GM03348 (cell line): ENCODE data around the gene CDRT4.

ENCODE experiments used
- DNase-seq: peaks from one replicate; pipeline ENCODE4 v3.0.0; 2012; ENCODE audit warnings: low spot score

Gene CDRT4

DNA sequence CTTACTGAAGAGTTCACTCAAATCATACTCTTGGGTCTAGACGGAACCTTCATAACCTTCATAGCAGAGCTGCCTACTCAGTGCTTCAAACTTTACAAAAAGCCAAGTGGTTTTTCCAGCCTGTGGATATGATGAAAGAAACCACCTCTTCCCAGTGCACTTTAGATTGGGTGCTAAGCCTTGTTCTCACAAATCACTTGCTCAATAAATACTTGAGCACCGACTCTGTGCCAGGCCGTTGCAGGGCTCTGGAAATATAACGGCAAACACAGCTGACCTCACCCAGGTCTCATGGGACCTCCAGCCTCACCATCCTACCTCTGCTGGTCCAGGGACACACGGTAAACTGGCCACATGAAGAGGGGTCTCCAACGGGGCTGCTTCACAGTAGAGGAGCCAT, 35.7 kb downstream of the CDRT4 start:
- DNase-seq: no peak

DNA sequence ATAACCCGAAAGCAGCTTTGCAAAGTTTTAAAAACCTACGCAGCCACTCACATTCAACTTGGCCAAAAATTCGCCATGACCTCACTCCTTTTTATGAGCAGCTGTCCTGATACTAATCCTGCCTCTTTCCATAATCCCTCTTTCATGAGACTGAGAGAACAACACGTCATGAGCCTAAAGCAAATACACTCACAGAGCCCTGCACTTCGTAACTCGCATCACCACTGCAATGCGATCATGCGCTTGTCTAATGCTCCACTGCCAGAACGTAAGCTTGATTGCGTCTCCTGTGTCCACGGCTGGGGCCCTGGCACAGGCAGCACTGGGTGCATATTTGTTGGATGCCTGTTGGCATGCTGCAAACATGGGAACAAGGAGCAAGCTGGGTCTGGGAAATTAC, 36.2 kb downstream of the CDRT4 start:
- DNase-seq: no peak

DNA sequence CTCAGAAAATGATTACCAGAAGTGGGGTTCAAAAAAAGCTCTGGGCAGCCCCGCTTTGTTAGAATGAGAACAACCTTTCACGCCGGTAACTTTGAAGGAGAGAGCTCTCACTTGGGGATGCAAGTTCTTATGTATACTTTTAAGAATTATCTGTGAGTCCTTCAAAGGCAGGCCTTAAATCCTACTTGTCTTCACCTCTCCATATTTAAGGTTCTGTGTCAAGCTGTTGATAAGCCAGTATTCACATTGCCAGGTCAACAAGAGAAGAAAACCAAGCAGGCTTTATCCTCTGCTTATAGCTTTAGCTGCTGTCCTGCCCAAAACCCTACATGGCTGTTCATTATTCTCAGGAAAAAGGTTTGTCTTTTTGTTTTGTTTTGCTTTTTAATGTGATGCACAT, 42.9 kb downstream of the CDRT4 start:
- no peak for DNase-seq

DNA sequence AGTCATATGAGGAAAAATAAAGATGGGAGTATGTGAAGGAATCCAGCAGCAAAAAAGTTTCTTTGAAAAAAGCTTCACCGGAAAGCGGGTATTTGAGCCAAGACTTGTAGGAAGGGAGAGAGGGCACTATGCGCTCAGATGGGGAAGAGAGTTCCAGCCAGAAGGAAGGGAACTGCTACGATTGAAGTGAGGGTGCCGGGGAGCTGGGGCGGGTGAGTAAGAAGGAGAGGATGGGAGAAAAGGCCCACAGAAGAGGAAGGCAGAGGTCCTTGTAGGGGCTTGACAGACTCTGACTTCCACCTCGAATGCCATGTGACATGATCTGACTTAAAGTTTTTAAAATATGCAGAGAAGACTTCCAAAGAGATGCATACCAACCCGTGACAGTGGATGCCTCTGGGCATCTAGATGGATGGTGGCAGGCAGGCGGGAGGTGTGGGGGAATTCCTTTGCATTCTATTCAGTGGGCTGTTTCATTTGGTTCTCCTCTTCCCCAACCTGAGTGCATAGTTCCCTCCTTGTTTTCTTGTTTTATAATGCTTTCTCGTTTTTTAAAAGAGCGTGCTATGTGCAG, 44.9 kb downstream of the CDRT4 start:
- no peak for DNase-seq

DNA sequence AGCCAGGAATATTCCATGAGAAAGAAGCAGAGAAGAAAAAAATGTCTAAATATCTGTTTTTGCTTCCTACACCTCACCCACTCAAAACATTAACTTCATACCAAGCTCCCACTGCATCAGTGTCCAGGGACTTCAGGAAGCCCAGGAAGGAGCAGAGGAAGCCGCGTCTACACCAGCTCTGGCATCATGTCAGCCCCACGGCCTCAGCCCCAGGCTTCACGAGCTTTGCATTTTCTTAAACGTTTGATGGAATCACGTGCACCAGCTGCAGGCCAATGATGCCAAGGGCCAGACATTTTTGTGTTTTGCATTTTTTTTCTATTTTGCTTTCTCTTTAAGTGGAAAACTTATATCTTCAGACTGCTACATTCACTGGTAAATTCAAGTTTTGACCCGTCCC, 48.6 kb downstream of the CDRT4 start:
- DNase-seq: no peak

DNA sequence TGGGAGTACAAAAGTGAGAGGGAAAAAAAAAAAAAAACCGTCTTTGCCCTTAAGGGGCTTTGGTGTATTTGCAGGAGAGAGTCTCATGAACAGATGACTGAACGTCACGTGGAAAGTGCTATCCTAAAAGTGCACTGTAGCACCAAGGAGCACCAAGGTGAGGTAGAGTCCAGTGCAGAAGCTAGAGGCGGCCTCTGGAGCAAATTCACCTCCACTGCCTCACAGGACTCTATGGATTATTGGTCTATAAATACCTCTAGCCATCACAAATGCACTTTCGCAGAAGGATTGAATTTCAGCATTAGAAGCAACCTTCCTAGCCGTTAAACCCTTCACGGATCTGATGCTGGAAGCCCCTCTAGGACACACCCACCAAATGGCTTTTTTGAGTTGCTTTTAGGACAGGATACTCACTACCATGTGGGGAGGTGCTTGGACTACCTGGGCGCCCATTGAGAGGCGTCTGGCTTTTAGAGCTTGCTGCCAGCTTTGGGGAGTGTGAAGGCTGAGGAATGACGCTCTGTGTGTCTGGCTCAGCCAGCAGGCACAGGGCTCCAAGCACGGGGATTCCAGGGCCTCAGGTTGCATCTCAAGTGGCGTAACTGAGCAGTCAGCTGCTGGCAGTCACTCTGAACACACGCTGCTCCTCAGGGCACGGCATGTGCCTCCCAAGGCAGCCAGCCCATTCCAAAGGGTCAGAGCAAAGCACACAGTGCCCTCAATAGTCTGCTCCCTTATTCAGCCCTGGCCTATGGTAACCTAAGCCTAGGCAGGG, 52.7 kb downstream of the CDRT4 start:
- no peak for DNase-seq

DNA sequence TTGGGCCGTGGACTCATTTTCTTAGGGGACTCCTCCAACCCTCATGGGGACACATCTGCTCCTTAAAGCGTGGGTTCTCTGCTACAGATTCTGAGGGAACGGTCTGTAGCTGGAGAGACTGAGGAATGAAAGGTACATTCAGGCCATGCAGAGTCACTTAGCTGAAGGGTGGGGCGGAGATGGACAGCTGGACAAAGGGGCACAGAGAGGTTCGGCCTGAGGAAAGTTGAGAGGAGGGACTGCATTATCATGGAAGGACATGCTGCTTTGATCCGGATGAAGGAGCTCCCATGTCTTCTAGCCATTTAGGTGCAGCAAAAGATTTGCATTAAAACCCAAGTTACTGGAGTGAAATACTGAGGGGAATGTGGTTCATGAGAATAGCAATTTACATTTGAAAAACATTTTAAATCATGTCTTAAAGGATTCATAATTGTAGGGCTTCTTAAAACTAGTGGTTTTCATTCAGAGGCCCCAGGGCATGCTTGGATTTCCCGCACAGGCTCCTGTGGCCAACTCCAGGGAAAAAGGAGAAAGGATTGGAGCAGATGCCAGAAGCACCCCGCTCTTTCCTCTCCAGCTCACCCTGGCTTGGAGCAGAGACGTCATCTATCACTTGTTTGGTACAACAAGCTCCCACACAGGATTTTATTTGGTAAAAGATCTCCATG, 54.2 kb downstream of the CDRT4 start:
- DNase-seq: no peak

DNA sequence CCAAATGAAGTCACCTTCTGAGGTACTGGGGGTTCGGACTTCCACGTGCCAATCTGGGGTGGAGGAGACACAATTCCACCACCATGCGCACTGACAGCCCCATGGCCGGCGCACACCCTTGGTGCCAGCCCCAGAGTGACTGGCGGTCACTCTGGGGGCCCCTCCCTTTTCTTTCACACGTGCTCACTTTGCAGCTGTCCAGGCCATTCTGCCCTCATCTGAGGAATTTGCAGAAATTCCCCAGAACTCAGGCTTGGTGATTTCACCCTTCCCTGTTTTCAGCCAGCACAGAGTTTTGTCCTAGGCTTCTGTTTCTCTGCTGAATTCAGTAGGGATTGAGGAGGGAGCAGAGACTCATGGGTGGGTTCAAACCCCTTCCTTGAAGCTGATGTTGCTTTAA, 54.8 kb downstream of the CDRT4 start:
- DNase-seq: no peak

DNA sequence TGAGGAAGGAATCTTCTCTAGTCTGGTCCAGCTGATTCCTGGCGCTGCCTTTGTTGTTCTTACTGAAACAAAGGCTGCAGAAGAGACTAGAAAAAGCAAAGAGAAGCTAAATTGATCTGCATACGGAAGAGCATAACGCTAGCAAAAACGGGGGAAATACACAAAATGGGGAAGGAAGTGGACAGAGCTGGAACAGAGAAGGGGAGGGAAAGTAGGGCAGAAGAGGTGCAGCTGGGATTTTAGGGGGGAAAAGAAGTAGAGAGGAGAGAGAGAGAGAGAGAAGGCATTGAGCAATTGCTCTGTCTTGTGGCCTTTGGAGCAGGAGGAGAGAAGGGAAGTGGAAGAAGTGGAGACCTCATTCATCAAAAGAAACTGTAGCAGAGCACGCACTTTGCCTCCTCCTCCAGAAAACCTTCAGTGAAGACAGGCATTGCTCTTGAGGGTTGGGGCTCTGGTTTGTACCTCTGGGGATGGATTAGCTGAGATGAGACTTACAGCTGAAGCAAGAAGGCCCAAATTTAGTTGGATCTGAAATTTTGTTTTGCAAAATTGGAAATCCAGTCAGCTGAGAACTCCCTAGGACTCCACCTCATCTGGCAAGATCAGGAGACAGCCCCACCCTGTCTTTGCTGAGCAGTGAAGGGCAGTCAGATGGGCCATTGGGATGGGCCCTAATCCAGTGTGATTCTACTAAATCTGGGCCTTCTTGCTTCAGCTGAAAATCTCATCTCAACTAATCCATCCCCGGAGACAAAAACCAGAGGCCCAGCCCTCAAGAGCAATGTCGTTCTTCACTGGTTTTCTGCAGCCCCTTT, 55.8 kb downstream of the CDRT4 start:
- DNase-seq: peak; percentile 75

DNA sequence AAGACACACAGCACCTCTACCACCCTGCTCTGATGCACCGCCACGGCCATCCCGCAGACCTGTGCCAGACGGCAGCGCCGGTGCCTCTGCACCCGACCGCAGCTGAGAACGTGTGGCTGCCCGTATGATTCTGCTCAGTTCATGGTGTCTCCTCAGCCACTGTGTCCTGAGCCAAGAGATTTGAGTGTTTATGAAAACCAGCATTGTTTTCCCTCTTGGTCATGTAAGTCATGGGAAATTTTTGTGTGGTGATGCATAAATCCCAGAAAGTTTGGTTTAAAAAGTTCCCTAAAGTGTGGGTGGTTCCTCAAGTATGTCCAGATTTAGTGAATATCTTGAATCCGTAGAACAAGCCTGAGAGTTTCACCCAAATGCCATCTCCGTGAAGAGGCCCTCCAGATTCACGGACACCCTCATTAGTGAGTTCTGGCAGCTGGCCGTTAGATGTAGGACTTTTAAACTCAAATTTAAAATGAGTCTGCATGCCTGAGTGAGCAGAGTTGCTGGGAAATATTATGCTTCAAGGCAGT, 57.6 kb downstream of the CDRT4 start:
- DNase-seq: peak; percentile 88

DNA sequence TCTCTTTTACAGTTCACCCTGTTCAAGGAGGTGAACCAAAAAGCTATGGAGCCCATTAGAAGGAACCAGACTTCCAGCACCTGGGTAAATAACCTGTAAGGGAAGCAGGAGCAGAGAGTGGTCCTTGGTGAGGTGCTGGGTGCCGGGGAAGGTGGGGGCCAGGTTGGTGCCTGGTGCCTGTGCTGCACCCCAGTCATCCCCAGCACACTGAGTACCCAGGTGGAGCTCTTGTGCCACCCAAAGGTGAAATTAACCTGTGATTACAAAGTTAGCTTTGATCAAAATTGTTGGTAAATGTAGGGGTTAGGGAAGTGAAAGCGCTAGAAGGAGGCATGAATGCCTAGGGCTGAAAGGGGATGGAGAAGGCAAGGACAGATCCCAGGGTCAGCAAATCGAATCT, 58.6 kb downstream of the CDRT4 start:
- DNase-seq: no peak

DNA sequence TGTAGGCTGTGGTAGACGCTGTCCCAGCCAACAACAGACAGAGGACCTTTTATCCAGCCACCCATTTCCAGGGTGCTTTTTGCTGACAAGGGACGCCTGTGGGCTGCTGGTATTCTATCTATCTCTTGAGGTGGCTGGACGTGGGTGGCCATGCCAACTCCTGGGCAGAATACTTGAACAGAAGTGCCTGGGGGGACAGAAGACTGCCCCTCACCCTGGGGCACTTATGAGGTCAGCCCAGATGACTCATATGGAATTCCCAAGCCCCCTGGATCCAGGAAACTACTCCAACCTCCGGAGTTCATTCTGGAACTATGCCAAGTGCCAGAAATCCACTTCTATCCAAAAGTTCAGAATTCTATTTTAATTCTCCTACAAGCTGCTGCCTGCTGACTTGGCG, 61.3 kb downstream of the CDRT4 start:
- DNase-seq: no peak

DNA sequence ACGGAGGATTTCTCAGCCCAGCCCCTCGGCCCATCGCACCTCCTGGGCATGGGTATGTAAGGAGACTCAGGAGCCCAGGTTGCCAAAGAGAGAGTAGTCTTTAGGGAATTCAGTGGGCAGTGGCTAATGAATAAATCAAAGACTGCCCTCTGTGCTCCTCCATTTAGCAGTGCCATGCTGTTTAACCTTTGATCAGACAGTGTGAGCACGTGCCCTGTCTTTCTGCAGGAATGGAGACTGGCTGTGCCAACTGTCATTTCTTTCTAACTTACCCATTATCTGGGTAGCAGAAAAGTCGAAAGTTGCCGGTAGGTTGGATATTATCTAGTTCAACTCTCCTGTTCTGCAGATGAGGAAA, 62.4 kb downstream of the CDRT4 start:
- no peak for DNase-seq

DNA sequence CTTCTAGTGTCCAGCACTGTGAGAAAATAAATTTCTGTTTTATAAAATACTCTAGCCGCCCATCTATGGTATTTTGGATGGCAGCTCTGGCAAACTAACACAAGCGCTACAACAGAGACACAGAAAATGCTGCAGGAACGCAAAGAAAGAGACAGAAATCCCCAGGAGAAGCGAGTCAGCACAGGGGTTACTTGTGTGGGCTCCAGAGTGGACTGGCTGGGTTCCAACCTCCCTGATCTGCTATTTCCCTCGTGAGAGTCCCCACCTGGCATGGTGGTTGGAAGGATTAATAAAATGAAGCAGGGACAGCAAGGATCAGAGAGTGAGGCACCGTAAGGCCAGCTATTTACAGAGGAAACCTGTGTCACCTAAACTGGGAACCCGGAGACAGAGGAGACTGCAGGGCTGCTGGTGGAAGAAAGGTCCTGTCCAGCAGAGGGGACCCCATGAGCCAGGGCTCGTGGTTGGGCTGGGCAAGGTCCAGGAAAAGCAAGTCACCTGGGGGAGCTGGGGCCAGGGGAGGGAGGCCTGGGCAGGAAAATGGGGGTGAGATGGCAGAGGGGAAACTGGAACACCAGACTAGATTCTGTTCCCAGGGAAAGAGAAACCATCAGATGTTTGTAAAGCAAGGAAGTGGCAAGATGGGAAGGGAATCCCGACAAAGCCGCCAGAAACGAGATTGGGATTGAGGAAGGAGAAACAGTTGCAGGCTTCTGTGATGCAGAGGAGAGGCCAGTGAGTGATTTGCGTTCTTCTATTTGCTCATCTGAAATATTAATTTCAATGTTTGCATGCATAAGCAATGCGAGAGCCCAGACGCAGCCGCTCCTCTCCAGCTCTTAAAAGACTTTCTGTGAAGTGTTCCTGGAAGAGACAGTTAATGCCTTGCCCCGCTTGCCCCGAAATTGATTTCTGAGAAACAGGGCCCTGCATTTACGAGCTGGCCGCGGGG, 63.0 kb downstream of the CDRT4 start:
- DNase-seq: peak; percentile 27

DNA sequence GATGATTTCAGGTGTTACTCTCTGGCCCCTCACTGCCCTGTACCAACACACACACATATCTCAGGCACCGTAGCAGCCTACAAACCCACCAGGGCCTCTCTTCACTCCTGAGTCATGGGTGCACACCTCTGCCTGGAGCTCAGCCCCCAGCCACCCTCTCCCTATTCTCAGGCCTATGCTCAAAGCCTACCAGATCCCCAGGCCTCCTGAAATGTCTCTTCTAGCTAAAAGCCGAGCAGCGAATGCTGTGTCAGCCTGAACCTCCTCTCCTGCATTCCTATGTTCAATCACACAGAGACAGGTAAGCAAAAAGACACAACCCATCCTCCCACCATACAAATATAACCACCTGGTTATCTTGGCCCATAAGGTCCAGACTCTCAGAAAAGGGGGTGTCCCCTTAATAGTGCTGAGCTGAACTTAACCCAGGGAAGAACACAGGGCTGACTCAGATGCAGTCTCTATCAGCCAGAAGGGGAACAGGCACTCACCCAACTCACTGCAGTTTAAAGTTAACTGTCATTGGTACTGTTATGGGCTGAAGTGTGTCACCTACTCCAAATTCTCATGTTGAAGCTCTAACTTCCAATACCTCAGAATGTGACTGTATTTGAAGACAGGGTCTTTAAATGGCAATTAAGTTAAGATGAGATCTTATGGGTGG, 64.0 kb downstream of the CDRT4 start:
- DNase-seq: peak; percentile 38

DNA sequence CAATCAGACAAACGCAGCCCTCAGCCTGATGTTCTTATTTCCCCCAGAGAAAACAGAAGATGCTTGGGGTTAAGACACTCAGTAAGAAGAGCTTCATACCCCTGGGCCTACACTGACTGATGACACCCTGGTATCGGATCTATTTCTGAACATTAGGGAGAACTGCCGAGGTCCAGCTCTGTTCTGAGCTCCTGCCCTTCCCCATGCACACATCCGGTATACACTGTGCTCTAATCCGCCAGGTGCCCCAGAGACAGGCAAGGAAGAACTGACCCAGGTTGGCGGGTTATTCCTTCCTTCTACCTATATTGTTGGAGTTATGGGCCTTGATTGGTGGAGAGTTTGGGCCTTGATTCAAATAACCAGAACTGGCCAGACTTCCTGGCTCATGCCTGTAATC, 68.0 kb downstream of the CDRT4 start:
- no peak for DNase-seq

DNA sequence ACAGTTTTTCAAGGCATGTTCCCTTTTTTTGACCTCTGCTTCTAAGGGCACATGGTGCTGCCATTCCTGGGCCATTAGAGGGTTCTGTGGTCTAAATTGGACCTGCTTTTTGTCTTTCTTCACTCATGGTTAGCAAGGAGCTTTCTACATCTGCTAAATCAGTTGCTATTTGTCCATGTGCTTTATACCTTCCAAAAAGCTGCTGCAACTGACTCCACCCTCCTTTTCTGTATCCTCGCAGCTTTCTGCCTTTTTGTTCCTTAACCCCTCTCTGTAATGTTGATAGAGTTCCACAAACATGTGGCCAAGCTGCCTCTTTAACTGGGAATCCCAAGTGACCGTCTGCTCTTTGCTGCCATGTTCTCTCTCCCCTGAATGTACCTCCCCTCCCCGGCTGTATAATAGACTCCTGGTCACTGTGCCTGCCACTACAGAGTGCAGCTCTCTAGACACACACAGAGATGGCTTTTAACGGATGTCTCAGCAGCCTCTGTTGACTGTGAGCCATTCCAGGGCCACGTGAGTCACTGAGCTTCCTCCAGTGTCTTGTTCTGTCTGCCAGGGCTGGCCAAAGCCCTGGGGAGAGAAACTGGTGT, 68.6 kb downstream of the CDRT4 start:
- DNase-seq: peak; percentile 53

DNA sequence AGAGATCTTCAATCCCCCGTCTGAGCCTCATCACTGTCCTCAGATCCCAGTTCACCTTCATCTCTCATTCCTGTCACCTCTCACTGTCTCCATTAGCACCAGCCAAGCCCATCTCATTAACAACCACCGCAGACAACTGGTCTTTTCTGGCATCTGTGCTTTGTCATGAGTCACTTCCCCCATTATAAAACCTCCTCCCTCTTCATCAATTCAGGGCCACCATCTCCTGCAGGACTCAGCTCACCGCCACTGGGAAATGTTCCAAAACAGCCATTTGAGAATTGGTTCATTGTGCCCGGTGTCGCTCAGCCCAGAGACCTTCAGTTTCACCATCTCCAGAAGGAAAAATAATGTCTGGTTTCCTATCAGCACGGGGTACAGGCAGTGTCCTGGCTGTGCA, 69.1 kb downstream of the CDRT4 start:
- peak; percentile 71 for DNase-seq

DNA sequence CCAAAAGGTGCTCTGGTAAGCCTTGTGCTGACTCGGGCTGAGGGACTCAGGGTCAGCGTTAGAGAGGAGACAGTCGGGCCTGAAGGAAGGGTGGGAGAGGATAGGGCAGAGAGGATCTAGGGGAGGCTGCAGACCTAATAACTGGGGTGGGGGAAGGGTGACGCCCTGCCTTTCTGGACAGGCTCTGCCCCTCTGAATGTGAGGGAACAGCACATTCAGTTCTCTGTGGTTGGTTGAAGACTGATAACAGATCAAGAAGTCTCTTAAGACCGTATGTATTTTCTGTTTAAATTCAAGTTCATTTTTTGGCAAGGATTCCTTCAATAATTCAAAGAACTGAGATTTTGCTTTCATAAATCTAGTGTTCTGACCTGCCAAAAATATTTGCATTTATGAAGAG, 69.8 kb downstream of the CDRT4 start:
- DNase-seq: no peak

DNA sequence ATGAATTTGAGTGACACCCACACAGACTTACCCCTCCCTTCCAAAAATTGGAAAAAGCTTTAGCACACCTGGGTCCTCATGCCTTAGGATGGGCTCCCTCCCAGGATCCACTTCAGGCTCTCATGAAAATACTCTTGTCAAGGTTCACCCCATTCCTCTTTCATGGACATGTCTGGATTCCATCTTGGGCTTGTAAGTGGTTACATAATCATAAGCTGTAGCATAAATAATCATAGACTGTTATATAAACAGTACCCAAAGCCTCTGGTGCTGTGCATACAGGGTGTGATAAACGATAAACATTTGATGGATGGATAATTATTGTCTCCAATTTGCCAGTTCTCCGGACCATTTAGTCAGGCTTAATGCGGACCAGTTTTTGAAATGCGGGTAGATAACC, 72.3 kb downstream of the CDRT4 start:
- DNase-seq: no peak
